ENCODE measurements around the gene SKOR2.
"Not testable (repeated sequence)": the region's sequence is repeated elsewhere in the genome, so short reads cannot be mapped to it uniquely, and the experiment has no call there.

The SKOR2 gene

GRCh38 chr18:47184419-47185050, 66.9 kb downstream of the SKOR2 start:
- no peak for DNase-seq

- not testable (repeated sequence) for DNase-seq
Observed at GRCh38 chr18:47182156-47182555, 69.3 kb downstream of the SKOR2 start.

DNA sequence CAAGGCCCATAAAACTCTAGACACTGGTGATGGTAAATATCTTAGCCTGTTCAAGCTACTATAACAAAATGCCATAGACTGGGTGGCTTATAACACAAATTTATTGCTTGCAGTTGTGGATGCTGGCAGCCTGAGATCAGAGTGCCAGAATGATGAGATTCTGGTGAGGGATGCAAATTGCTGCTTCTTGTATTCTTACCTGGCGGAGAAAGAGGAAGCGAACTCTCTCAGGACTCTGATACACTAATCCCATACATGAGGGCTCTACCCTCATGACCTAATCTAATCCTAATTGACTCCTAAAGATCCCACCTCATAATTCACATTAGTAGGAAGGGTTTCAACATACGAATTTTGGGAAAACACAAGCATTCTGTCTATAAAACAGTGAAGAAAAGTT, 70.7 kb downstream of the SKOR2 start:
- no peak for DNase-seq

- no peak for DNase-seq
Observed at GRCh38 chr18:47179520-47179919, 71.9 kb downstream of the SKOR2 start.

GRCh38 chr18:47175898-47176575, 75.4 kb downstream of the SKOR2 start, which contains the start of gene IER3IP1:
Gene IER3IP1, minus strand, starts transcription at chr18:47176364. Its CDS starts 87 bp downstream, at chr18:47176277.
- DNase-seq = peak; percentile 78

DNA sequence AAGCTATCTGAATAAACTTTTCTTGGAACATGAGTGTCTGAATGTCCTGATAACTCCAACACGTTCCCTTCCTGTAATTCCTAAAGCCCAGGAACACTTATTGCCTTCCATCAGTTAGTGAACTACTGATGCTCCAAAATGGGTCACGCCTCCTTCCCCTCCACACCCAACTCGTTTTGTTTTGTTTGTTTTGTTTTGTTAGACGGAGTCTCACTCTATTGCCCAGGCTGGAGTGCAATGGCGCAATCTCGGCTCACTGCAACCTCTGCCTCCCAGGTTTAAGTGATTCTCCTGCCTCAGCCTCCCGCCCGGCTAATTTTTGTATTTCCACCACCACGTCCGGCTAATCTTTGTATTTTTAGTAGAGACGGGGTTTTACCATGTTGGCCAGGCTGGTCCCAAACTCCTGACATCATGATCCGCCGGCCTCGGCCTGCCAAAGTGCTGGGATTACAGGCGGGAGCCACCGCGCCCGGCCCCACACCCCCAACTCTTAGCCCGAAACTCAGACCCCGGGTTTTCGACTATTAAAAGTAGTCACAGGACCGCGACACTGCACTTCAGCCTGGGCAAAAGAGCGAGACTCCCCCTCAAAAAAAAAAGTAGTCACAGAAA, 76.1 kb downstream of the SKOR2 start:
- DNase-seq = no peak

GRCh38 chr18:47174545-47175116, 76.8 kb downstream of the SKOR2 start:
- no peak for DNase-seq

- no peak for DNase-seq
Observed at GRCh38 chr18:47172476-47172875, 79.0 kb downstream of the SKOR2 start.

- DNase-seq = no peak
Observed at GRCh38 chr18:47168913-47169312, 82.5 kb downstream of the SKOR2 start.

GRCh38 chr18:47168509-47168908, 83.0 kb downstream of the SKOR2 start:
- DNase-seq = no peak

GRCh38 chr18:47166294-47166693, 85.2 kb downstream of the SKOR2 start:
- DNase-seq = no peak

- no peak for DNase-seq
Observed at GRCh38 chr18:47163241-47163640, 88.2 kb downstream of the SKOR2 start.

DNA sequence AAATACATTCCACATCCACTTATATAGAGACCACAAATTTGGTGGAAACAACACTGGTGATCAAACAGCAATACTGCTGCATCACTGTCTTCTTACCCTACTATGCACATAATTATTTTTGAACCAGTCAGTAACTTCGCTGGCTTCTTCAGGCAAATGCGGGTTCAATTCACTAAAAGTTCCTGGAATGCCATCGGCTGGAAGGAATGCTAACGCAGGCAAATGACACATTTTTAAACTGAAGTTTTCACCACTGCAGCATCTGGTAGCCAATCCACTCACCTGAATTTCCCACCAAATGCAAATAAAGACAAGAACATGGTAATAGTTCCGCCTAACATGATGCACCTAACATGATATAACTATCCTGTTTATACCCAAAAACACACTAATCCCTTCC, 91.2 kb downstream of the SKOR2 start:
- no peak for DNase-seq

DNA sequence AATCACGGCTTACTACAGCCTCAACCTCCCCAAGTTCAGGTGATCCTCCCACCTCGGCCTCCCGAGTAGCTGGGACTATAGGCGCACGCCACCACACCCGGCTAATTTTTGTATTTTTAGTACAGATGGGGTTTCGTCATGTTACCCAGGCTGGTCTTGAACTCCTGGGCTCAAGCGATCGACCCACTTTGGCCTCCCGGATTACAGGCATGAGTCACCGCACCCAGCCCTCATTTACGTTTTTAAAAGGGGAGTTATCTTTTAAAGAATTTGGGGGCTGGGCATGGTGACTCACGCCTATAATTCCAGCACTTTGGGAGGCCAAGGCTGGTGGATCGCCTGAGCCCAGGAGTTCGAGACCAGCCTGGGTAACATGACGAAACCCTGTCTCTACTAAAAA, 93.1 kb downstream of the SKOR2 start:
- DNase-seq = not testable (repeated sequence)

All from NCI-H1417 treated with DMSO at 0.1 percent for 48 hours (cell line).